ENCODE measurements around the gene TMEFF2.
"Not testable (repeated sequence)": the region's sequence is repeated elsewhere in the genome, so short reads cannot be mapped to it uniquely, and the experiment has no call there.

TMEFF2 gene

DNA sequence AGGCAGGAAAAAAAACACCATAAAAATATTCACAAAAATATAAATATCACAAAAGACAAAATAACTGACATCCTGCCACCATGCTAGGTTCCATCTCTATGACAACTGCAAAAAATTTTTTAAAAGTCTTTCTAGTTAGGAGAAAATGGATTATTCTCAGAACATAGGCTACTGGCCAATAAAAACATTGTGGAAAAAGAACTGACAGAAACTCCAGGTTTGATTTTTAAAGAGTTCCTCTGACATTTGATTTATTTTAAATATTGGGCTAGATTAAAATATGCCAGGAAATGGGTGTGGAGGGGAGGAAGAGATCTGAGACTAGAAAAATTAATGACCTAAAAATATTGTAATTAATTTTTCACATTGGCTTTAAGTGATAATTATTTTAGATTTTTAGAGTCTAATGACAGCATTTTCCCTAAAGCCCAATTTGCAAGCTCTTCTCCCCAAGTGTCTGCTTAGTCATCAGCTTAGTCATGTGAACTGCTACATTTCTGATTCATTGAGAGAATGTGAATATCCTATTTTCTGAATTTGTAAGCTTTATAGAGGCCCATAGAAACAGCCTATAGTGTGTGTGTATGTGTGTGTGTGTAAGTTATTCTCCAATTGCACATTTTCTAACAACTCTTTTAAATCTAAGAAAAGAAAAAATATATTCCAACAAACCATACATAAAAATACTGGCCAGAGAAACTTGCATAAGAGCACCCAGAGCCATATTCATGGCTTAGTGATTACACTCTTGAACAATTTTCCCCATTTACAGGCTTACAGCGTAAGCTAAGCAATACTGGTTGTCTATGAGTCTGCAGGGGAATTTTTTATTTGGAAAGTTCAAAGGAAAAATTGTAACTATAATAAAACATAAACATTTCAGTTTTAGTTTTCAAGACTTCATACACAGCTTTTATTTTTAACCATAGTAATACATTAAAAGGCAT lies 48.4 kb downstream of the TMEFF2 start:
- DNase-seq (ENCODE audit: extremely low read depth, low read depth), result no peak
- TF ChIP-seq, protein P1, sequence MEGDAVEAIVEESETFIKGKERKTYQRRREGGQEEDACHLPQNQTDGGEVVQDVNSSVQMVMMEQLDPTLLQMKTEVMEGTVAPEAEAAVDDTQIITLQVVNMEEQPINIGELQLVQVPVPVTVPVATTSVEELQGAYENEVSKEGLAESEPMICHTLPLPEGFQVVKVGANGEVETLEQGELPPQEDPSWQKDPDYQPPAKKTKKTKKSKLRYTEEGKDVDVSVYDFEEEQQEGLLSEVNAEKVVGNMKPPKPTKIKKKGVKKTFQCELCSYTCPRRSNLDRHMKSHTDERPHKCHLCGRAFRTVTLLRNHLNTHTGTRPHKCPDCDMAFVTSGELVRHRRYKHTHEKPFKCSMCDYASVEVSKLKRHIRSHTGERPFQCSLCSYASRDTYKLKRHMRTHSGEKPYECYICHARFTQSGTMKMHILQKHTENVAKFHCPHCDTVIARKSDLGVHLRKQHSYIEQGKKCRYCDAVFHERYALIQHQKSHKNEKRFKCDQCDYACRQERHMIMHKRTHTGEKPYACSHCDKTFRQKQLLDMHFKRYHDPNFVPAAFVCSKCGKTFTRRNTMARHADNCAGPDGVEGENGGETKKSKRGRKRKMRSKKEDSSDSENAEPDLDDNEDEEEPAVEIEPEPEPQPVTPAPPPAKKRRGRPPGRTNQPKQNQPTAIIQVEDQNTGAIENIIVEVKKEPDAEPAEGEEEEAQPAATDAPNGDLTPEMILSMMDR (IDR thresholded peaks at IDR 0.05; ENCODE audit: low read depth, low read length), result no peak

GRCh38 chr2:192145496-192145895 lies 49.2 kb downstream of the TMEFF2 start:
- no peak for DNase-seq (ENCODE audit: extremely low read depth, low read depth)
- TF ChIP-seq, protein P1 (IDR thresholded peaks at IDR 0.05; ENCODE audit: low read depth, low read length), result no peak

- TF ChIP-seq, protein P1 (IDR thresholded peaks at IDR 0.05; ENCODE audit: low read depth, low read length), result no peak
- no peak for DNase-seq (ENCODE audit: extremely low read depth, low read depth)
Observed at GRCh38 chr2:192140236-192140839, 54.4 kb downstream of the TMEFF2 start.

DNA sequence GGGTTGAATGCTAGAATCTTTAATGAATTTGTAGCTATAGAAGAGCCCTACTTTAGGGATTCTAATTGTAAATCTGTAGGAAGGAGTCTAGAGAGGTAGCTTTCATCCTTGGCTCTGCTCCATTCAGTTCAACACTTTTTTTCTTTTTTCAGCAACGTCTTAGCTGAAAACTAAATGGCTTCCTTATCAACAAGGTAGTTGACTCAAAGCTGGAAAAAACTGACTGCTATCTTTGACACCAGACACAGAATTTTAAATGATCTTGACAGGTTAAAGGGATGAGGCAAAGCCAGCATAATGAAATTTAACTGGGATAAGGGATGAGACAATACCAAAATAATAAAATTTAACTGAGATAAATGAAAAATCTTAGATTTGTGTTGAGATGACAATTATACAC lies 54.9 kb downstream of the TMEFF2 start:
- no peak for DNase-seq (ENCODE audit: extremely low read depth, low read depth)
- TF ChIP-seq, protein P1 (IDR thresholded peaks at IDR 0.05; ENCODE audit: low read depth, low read length), result no peak

DNA sequence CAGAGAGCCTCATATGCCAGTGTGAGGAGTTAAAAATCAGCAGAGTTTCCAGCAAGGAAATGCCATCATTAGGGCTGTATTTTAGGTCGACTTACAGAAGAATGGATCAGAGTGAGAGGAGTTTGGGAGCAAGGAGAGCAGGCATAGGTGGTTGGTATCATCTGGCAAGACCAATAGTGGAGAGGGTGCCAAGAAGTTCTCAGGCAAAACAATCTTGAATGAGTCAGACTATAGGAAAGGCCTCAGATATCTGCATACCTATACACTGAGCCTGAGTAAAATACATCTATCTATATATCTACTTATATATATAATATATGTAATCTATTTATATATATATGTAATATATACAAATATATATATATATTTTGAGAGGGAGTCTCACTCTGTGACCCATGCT lies 57.3 kb downstream of the TMEFF2 start:
- no peak for DNase-seq (ENCODE audit: extremely low read depth, low read depth)
- TF ChIP-seq, protein P1 (IDR thresholded peaks at IDR 0.05; ENCODE audit: low read depth, low read length), result no peak

- DNase-seq (ENCODE audit: extremely low read depth, low read depth), result not testable (repeated sequence)
Observed at GRCh38 chr2:192132604-192133003, 62.1 kb downstream of the TMEFF2 start.

DNA sequence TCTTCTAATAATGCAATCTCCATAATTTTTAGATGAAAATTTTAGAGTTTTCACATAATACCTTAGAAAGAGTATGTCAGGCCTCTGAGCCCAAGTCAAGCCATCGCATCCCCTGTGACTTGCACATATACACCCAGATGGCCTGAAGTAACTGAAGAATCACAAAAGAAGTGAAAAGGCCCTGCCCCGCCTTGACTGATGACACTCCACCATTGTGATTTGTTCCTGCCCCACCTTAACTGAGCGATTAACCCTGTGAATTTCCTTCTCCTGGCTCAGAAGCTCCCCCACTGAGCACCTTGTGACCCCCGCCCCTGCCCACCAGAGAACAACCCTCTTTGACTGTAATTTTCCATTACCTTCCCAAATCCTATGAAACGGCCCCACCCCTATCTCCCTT lies 64.4 kb downstream of the TMEFF2 start:
- DNase-seq (ENCODE audit: extremely low read depth, low read depth), result not testable (repeated sequence)

- TF ChIP-seq, protein P1 (IDR thresholded peaks at IDR 0.05; ENCODE audit: low read depth, low read length), result no peak
- DNase-seq (ENCODE audit: extremely low read depth, low read depth), result no peak
Observed at GRCh38 chr2:192128655-192129054, 66.1 kb downstream of the TMEFF2 start.
